Epithelial cell of esophagus (primary cell): ENCODE data around the gene UST.

Experiments
- DNase-seq: peaks from one replicate; pipeline ENCODE4 v3.0.0; 2010; ENCODE audit warnings: low read depth
- H3K4me3 ChIP-seq: 2 replicates; pipeline ENCODE4 v1.5.1; 2011; ENCODE audit warnings: mild to moderate bottlenecking, low read length, control low read depth
- TF ChIP-seq, protein P1 (sequence below): IDR thresholded peaks from 2 replicates; pipeline ENCODE4 v1.5.1; 2011; ENCODE audit warnings: low read depth, mild to moderate bottlenecking, low read length, control low read depth, inconsistent platforms; ENCODE audit not compliant: insufficient read depth; ENCODE audit errors: missing control alignments

Gene UST

DNA sequence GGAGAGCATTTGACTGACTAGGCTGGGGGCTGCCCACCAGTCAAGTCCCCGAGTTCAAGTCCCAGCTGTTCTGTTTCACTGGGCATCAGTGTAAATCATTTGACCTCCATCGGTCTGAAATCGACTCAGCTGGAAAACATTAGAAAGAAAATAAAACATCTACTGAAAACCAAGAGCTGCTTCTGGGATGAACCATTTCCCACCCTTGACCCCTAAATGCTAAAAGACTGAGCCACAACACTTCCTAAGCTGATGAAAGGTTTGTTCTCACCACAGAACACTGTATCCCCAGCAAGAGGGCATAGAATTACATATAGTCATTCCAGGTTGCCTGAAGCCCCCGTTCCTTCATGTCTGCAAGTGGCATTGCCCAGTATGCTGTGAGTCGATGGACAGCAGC lies 333.7 kb downstream of the UST start:
- no peak overlapping the region for H3K4me3 ChIP-seq
- DNase-seq = no peak

DNA sequence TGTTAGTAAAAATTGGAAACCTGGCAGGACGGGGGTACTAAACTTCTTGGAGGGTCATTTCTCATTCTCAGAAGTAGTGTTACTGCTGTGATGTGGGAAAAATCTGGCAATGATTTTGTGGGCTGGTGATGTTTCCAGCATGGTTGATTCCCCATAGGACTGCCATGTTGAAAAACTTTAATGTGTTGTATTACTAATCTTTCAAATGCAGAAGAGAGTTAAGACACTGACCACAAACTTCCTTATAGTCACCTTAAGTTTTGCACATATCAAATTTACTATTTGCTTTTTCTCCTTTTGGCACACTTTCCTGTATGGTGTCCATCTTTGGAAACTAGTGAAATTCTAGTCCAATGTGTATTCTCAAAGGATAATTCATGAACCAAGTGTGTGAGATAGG lies 334.5 kb downstream of the UST start:
- H3K4me3 ChIP-seq = no peak overlapping the region
- TF ChIP-seq, protein P1, sequence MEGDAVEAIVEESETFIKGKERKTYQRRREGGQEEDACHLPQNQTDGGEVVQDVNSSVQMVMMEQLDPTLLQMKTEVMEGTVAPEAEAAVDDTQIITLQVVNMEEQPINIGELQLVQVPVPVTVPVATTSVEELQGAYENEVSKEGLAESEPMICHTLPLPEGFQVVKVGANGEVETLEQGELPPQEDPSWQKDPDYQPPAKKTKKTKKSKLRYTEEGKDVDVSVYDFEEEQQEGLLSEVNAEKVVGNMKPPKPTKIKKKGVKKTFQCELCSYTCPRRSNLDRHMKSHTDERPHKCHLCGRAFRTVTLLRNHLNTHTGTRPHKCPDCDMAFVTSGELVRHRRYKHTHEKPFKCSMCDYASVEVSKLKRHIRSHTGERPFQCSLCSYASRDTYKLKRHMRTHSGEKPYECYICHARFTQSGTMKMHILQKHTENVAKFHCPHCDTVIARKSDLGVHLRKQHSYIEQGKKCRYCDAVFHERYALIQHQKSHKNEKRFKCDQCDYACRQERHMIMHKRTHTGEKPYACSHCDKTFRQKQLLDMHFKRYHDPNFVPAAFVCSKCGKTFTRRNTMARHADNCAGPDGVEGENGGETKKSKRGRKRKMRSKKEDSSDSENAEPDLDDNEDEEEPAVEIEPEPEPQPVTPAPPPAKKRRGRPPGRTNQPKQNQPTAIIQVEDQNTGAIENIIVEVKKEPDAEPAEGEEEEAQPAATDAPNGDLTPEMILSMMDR = no peak
- no peak for DNase-seq

More for the DNA sequence above, 333.7 kb downstream of the UST start:
- TF ChIP-seq, protein P1 = no peak

DNA sequence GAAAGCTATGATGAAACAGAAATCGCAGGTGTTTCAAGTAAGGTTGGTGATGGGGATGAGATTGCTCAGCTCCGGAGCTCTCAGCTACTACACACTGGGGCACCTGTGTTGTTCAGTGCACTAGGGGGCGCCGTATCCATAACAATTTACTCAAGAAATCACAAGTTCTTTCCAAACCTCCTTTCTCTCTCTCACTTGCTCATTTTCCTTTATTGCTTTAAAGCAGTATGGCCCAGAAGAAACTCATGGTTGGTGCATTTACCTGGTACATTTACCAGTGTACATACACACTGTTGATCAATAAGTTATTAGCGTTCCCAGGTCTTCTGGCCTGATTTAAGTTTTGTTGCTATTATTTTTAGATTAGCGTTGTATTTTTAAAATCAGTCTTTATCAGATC lies 335.5 kb downstream of the UST start:
- no peak overlapping the region for H3K4me3 ChIP-seq
- TF ChIP-seq, protein P1 = peak; percentile 82
- DNase-seq = peak; percentile 82

DNA sequence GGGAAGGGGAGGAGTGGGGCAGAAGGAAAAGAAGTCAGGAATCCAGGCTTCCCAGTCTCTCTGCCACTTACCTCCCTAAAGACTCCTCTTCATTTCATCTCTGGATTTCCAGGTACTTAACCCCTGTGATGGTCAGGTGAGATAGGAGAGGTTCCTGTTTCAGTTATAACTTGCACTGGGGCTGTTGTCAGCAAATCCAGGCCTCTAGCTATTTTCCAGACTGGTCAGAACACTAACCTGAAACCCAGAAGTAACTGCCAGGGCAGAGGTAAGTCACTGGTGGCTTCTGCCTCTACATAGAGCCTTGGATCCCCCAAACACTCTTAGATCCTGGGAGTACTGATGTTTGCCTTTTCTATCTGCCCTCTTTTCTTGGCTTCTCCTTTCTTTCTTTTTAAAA lies 337.2 kb downstream of the UST start:
- TF ChIP-seq, protein P1 = no peak
- H3K4me3 ChIP-seq = no peak overlapping the region
- no peak for DNase-seq

DNA sequence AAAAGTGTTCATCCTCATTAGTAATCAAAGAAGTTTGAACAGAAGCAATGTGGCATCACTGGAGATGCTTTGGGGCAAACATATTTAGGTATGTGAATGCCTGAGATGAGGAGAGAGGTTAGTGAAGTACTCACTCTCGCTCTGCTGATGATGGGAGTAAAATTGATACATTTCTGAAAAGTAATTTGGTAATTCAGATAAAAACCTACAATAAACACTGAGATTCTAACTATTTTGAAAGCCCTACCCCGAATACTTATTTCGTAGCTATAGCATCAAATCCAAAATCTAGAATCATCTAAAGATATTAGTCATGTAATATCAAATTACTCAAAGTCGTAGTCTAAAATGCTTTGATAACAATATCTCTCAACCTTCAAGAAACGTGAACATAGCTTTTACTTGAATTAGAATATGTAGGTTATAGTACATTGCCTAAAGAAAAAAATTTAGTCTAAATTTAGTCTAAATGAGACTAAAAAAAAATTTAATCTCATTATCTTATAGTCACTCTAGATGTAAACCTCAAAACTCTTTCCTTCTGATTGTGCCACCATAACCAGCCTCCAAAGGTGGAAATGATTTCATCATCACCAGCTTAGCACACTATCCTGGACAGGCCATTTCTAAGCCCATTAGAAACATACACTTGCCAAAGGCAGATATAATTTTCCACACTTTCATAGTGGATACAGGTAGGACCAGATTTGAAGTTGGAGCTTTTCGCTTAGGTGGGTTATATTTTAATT lies 338.2 kb downstream of the UST start:
- TF ChIP-seq, protein P1 = no peak
- H3K4me3 ChIP-seq = no peak overlapping the region
- no peak for DNase-seq

DNA sequence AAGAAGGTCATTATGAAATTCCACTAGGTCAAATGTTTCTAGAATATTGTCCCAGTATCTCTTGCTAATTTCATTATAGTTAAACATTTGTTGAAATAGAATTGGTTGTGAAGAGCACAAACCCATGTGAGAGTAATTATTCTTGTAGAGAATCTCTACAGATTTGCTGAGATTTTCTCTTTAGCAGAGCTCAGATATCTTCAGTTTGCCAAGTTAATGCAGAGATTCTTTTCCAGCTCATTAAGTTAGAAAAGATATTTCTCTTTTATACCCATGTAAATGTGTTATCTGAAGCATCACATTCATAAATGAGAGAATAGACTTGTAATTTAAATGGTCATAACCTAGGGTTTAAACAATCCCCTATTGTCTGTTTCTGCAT lies 338.7 kb downstream of the UST start:
- DNase-seq = no peak
- TF ChIP-seq, protein P1 = no peak
- H3K4me3 ChIP-seq = no peak overlapping the region

DNA sequence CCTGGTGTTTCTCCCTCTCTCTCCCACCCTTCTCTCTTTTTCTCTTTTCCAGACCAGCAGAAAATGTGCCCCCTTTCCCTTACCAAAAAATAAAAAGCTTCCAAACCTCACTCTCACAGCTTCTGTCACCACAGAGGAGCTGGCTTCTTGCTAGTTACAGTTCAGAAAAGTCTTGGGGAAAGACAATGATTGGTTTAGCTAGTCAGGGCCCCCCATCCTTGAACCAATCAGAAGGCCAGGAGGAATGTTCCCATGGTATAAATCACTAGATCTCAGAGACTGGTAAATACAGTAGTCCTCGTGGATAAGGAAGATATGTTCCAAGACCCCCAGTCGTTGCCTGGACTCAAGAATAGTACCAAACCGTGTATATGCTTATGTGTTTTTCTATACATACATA lies 339.5 kb downstream of the UST start:
- TF ChIP-seq, protein P1 = no peak
- DNase-seq = no peak
- H3K4me3 ChIP-seq = no peak overlapping the region
